H9 (cell line): ENCODE data around the gene DUSP16. TPM values are rescaled to one million over a fixed set of nuclear protein-coding genes. Genes with fewer than 3 reads are reported as not detected.

ENCODE experiments used
- DNase-seq: peaks from one replicate; pipeline ENCODE4 v3.0.0-alpha.2; 2017
- H2AFZ ChIP-seq: one replicate; pipeline ENCODE4 v1.6.1; 2013; ENCODE audit warnings: mild to moderate bottlenecking, low read length, control low read depth, moderate library complexity
- H2AK5ac ChIP-seq: 2 replicates; pipeline ENCODE4 v1.6.1; 2013; ENCODE audit warnings: low read length, control low read depth, mixed read lengths; ENCODE audit not compliant: insufficient read length
- H2BK120ac ChIP-seq: one replicate; pipeline ENCODE4 v1.6.1; 2013; ENCODE audit warnings: low read depth, mild to moderate bottlenecking, low read length, control low read depth, inconsistent platforms; ENCODE audit not compliant: poor library complexity, severe bottlenecking
- H2BK12ac ChIP-seq: 2 replicates; pipeline ENCODE4 v1.6.1; 2013; ENCODE audit warnings: low read length, control low read depth, mixed read lengths, low read depth; ENCODE audit not compliant: insufficient read length
- H2BK15ac ChIP-seq: 2 replicates; pipeline ENCODE4 v1.6.1; 2013; ENCODE audit warnings: low read depth, low read length, control low read depth
- H2BK20ac ChIP-seq: one replicate; pipeline ENCODE4 v1.6.1; 2013; ENCODE audit warnings: low read depth, mild to moderate bottlenecking, low read length, control low read depth, inconsistent platforms; ENCODE audit not compliant: poor library complexity, severe bottlenecking
- H2BK5ac ChIP-seq: 2 replicates; pipeline ENCODE4 v1.6.1; 2013; ENCODE audit warnings: low read length, control low read depth, mixed read lengths; ENCODE audit not compliant: insufficient read length
- H3K14ac ChIP-seq: 2 replicates; pipeline ENCODE4 v1.6.1; 2013; ENCODE audit warnings: low read length, control low read depth; ENCODE audit not compliant: insufficient read depth
- H3K18ac ChIP-seq: 2 replicates; pipeline ENCODE4 v1.6.1; 2013; ENCODE audit warnings: low read depth, mild to moderate bottlenecking, mixed read lengths, low read length, control low read depth; ENCODE audit not compliant: insufficient read length
- H3K23ac ChIP-seq: 2 replicates; pipeline ENCODE4 v1.6.1; 2013; ENCODE audit warnings: low read length, control low read depth, mixed read lengths, low read depth; ENCODE audit not compliant: insufficient read length
- H3K23me2 ChIP-seq: 2 replicates; pipeline ENCODE4 v1.6.1; 2013; ENCODE audit warnings: low read depth, mild to moderate bottlenecking, mixed read lengths, low read length, control low read depth; ENCODE audit not compliant: insufficient read length, poor library complexity, severe bottlenecking
- H3K27ac ChIP-seq: 2 replicates; pipeline ENCODE4 v1.5.1; 2013; ENCODE audit warnings: low read length, control low read depth, mixed read lengths, low read depth; ENCODE audit not compliant: insufficient read length
- H3K27me3 ChIP-seq: 2 replicates; pipeline ENCODE4 v1.6.1; 2013; ENCODE audit warnings: low read length, control low read depth, inconsistent platforms; ENCODE audit not compliant: insufficient read depth
- H3K4ac ChIP-seq: 2 replicates; pipeline ENCODE4 v1.6.1; 2013; ENCODE audit warnings: low read depth, mild to moderate bottlenecking, control low read depth, inconsistent platforms, low read length, moderate library complexity
- H3K4me1 ChIP-seq: 2 replicates; pipeline ENCODE4 v1.6.1; 2013; ENCODE audit warnings: low read length, control low read depth, inconsistent platforms; ENCODE audit not compliant: insufficient read depth
- H3K4me2 ChIP-seq: 2 replicates; pipeline ENCODE4 v1.6.1; 2013; ENCODE audit warnings: low read length, control low read depth, mixed read lengths; ENCODE audit not compliant: insufficient read length, insufficient read depth
- H3K56ac ChIP-seq: 2 replicates; pipeline ENCODE4 v1.6.1; 2013; ENCODE audit warnings: low read depth, mild to moderate bottlenecking, mixed read lengths, low read length, control low read depth; ENCODE audit not compliant: insufficient read length
- H3K79me1 ChIP-seq: 2 replicates; pipeline ENCODE4 v1.6.1; 2013; ENCODE audit warnings: low read depth, mild to moderate bottlenecking, moderate library complexity, low read length, control low read depth, inconsistent platforms; ENCODE audit not compliant: insufficient read depth, poor library complexity, severe bottlenecking
- H3K79me2 ChIP-seq: 2 replicates; pipeline ENCODE4 v1.6.1; 2013; ENCODE audit warnings: low read length, control low read depth, inconsistent platforms; ENCODE audit not compliant: insufficient read depth
- H3K9ac ChIP-seq: 2 replicates; pipeline ENCODE4 v1.6.1; 2013; ENCODE audit warnings: low read length, control low read depth, mixed read lengths; ENCODE audit not compliant: insufficient read length; ENCODE audit errors: extremely low read depth
- H3K9me3 ChIP-seq: one replicate; pipeline ENCODE4 v1.6.1; 2013; ENCODE audit warnings: low read depth, low read length, inconsistent platforms; ENCODE audit not compliant: control insufficient read depth
- H3T11ph ChIP-seq: one replicate; pipeline ENCODE4 v1.6.1; 2013; ENCODE audit warnings: mild to moderate bottlenecking, low read length, control low read depth, inconsistent platforms
- H4K20me1 ChIP-seq: one replicate; pipeline ENCODE4 v1.6.1; 2013; ENCODE audit not compliant: control insufficient read depth, insufficient read length, insufficient read depth
- H4K5ac ChIP-seq: 2 replicates; pipeline ENCODE4 v1.6.1; 2013; ENCODE audit warnings: low read depth, mild to moderate bottlenecking, mixed read lengths, low read length, control low read depth; ENCODE audit not compliant: insufficient read length
- H4K8ac ChIP-seq: replicated peaks from 2 replicates; pipeline ENCODE4 v1.6.1; 2013; ENCODE audit warnings: low read length, control low read depth, mixed read lengths, low read depth; ENCODE audit not compliant: insufficient read length
- H4K91ac ChIP-seq: 2 replicates; pipeline ENCODE4 v1.6.1; 2013; ENCODE audit warnings: low read depth, mild to moderate bottlenecking, moderate library complexity, mixed read lengths, low read length, control low read depth; ENCODE audit not compliant: insufficient read length
- H3K27ac Mint-ChIP-seq, 3 experiments: 2 replicates in 2 of 3; 3 replicates in 1 of 3; pipeline ENCODE4 v1.8.0; 2020 to 2021; ENCODE audit warnings: mixed read lengths in 3 of 3, mild to moderate bottlenecking in 1 of 3, moderate library complexity in 1 of 3
- H3K27me3 Mint-ChIP-seq: 2 replicates; pipeline ENCODE4 v1.8.0; 2021; ENCODE audit warnings: low read depth, mild to moderate bottlenecking, moderate library complexity, mixed read lengths
- H3K36me3 Mint-ChIP-seq, 3 experiments: 2 replicates in 2 of 3; 3 replicates in 1 of 3; pipeline ENCODE4 v1.8.0; 2020 to 2021; ENCODE audit warnings: low read depth in 3 of 3, mixed read lengths in 3 of 3; ENCODE audit not compliant: insufficient read depth in 1 of 3
- H3K4me1 Mint-ChIP-seq, 2 experiments: 2 replicates each; pipeline ENCODE4 v1.8.0; 2020; ENCODE audit warnings: mixed read lengths in 2 of 2
- H3K4me3 Mint-ChIP-seq, 2 experiments: 2 replicates in 1 of 2; 3 replicates in 1 of 2; pipeline ENCODE4 v1.8.0; 2020 to 2021; ENCODE audit warnings: mild to moderate bottlenecking in 2 of 2, mixed read lengths in 2 of 2, moderate library complexity in 1 of 2
- H3K9me3 Mint-ChIP-seq, 2 experiments: 2 replicates in 1 of 2; 3 replicates in 1 of 2; pipeline ENCODE4 v1.8.0; 2020; ENCODE audit warnings: mild to moderate bottlenecking in 2 of 2, mixed read lengths in 2 of 2, moderate library complexity in 1 of 2
- CTCF ChIP-seq: fragments of 200-600 bp; sonication (generic); conservative IDR thresholded peaks from 3 replicates; pipeline ENCODE4 v1.8.0; 2021; ENCODE audit warnings: antibody characterized with exemption, mild to moderate bottlenecking
- WGBS: extraction: QIAGEN DNeasy Blood & Tissue Kit; methylation state at CpG from one replicate; pipeline ENCODE4 v1.1.7; 2013; ENCODE audit warnings: missing lambda C conversion rate, low lambda C conversion rate, mixed read lengths; ENCODE audit not compliant: insufficient read length; ENCODE audit errors: extremely low coverage; 5-methylcytosine and 5-hydroxymethylcytosine counted together
- total RNA-seq: library from RNA; stranded (reverse); gene quantifications from 2 replicates; pipeline ENCODE4 v1.2.1, GENCODE V29; 2021

DUSP16 gene
- total RNA-seq, 1 experiment from 2014 or later: 64.0 TPM

GRCh38 chr12:12533238-12533829 lies 29.3 kb downstream of the DUSP16 start:
- WGBS: no CpG with 5 or more reads among the region's 6 CpGs
- Histone ChIP-seq H2BK20ac (no peak overlapping the region), H3K27me3 (no peaks in the 10 kb centered on the region), H3K23ac (no peak overlapping the region), H3K23me2 (no peaks in the 10 kb centered on the region), H3K27ac (no peak overlapping the region), H4K8ac (no peak overlapping the region), H3K9me3 (no peaks in the 10 kb centered on the region), H4K91ac (no peak overlapping the region), H2BK12ac (no peak overlapping the region), H3T11ph (no peak overlapping the region), H3K4me2 (no peak overlapping the region), H2BK5ac (no peak overlapping the region), H3K14ac (no peak overlapping the region), H3K79me2 (no peaks in the 10 kb centered on the region; the same call in 1 of the 2 replicates), H3K9ac (no peak overlapping the region), H2AK5ac (no peak overlapping the region), H3K18ac (no peak overlapping the region), H2BK120ac (no peak overlapping the region), H4K20me1 (no peaks in the 10 kb centered on the region), H3K4me1 (peaks cover under 1% of the 10 kb centered on the region; the same call in 1 of the 2 replicates), H2AFZ (no peak overlapping the region), H3K79me1 (peaks cover 4% of the 10 kb centered on the region), H4K5ac (no peak overlapping the region), H2BK15ac (no peak overlapping the region), H3K56ac (no peak overlapping the region), H3K4ac (no peak overlapping the region)
- DNase-seq: no peak
- peak overlapping the region; percentile 27 to 84 (median 60); a peak in 2 of 7 replicates for H3K27ac Mint-ChIP-seq
- no peak for TF ChIP-seq CTCF
- no peaks in the 10 kb centered on the region for H3K9me3 Mint-ChIP-seq
- no peaks in the 10 kb centered on the region for H3K27me3 Mint-ChIP-seq
- peaks cover 0 to 13% (median 13%) of the 10 kb centered on the region in 3 experiments; a peak in 5 of 7 replicates for H3K36me3 Mint-ChIP-seq
- peaks cover 28 to 31% of the 10 kb centered on the region in 2 experiments for H3K4me1 Mint-ChIP-seq
- H3K4me3 Mint-ChIP-seq: no peak overlapping the region
